OCI-LY1 (cell line): ENCODE results near the gene GSDME.

Experiments
- H2AFZ ChIP-seq: fragments of 200-600 bp; sonication (generic), shearing (Covaris generic); 2 replicates; pipeline ENCODE4 v1.6.0; 2014; ENCODE audit warnings: antibody characterized with exemption, mild to moderate bottlenecking, low read length
- H3F3A ChIP-seq: fragments of 200-600 bp; sonication (generic), shearing (Covaris generic); 2 replicates; pipeline ENCODE4 v1.6.0; 2014; ENCODE audit warnings: mild to moderate bottlenecking, antibody characterized with exemption, low read length, moderate library complexity; ENCODE audit not compliant: insufficient read depth
- H3K27ac ChIP-seq: fragments of 200-600 bp; sonication (generic); 2 replicates; pipeline ENCODE4 v1.5.1; 2014; ENCODE audit warnings: low read length, mixed run types, mild to moderate bottlenecking, low read depth; ENCODE audit not compliant: poor library complexity, severe bottlenecking
- H3K27me3 ChIP-seq: fragments of 200-600 bp; sonication (generic); 2 replicates; pipeline ENCODE4 v1.6.0; 2014; ENCODE audit warnings: antibody characterized with exemption, mild to moderate bottlenecking, low read length, moderate library complexity; ENCODE audit not compliant: insufficient read depth
- H3K36me3 ChIP-seq: fragments of 200-600 bp; sonication (generic); 2 replicates; pipeline ENCODE4 v1.6.1; 2014; ENCODE audit warnings: mild to moderate bottlenecking, antibody characterized with exemption, low read length, moderate library complexity, mixed read lengths; ENCODE audit not compliant: insufficient read depth
- H3K4me1 ChIP-seq: fragments of 200-600 bp; sonication (generic); 2 replicates; pipeline ENCODE4 v1.5.1; 2014; ENCODE audit warnings: mild to moderate bottlenecking, low read length, moderate library complexity; ENCODE audit not compliant: insufficient read depth, severe bottlenecking
- H3K4me2 ChIP-seq: fragments of 200-600 bp; sonication (generic), shearing (Covaris generic); 2 replicates; pipeline ENCODE4 v1.6.1; 2014; ENCODE audit warnings: low read length
- H3K4me3 ChIP-seq: fragments of 200-600 bp; sonication (generic); 2 replicates; pipeline ENCODE4 v1.5.1; 2014; ENCODE audit warnings: low read length, low read depth, mild to moderate bottlenecking, mixed read lengths; ENCODE audit not compliant: poor library complexity, severe bottlenecking
- H3K79me2 ChIP-seq: fragments of 200-600 bp; shearing (Covaris generic); 2 replicates; pipeline ENCODE4 v1.6.1; 2016; ENCODE audit warnings: mixed run types, low read length, mixed read lengths; ENCODE audit not compliant: insufficient read depth
- H3K9ac ChIP-seq: fragments of 200-600 bp; sonication (generic), shearing (Covaris generic); 2 replicates; pipeline ENCODE4 v1.6.1; 2014; ENCODE audit warnings: mild to moderate bottlenecking, low read length, mixed read lengths
- H3K9me2 ChIP-seq: fragments of 200-600 bp; sonication (generic), shearing (Covaris generic); 2 replicates; pipeline ENCODE4 v1.6.1; 2014; ENCODE audit warnings: low read depth, mild to moderate bottlenecking, low read length, mixed read lengths
- H3K9me3 ChIP-seq: fragments of 200-600 bp; shearing (Covaris generic); 2 replicates; pipeline ENCODE4 v1.6.1; 2014; ENCODE audit warnings: low read length, mixed read lengths
- H4K20me1 ChIP-seq: fragments of 200-600 bp; sonication (generic), shearing (Covaris generic); 2 replicates; pipeline ENCODE4 v1.6.0; 2016; ENCODE audit warnings: mild to moderate bottlenecking, low read length; ENCODE audit not compliant: insufficient read depth
- EZH2 ChIP-seq: fragments of 200-600 bp; sonication (generic), shearing (Covaris generic); IDR thresholded peaks from 2 replicates; pipeline ENCODE4 v1.8.0; 2017; ENCODE audit warnings: borderline replicate concordance, mixed run types, mild to moderate bottlenecking, antibody characterized with exemption, low read length, moderate library complexity, mixed read lengths
- TF ChIP-seq, protein P1 (sequence below): fragments of 200-600 bp; sonication (generic), shearing (Covaris generic); IDR thresholded peaks from 2 replicates; pipeline ENCODE4 v1.5.1; 2017; ENCODE audit warnings: mild to moderate bottlenecking, antibody characterized with exemption, low read length, moderate library complexity, mixed read lengths

Gene GSDME

DNA sequence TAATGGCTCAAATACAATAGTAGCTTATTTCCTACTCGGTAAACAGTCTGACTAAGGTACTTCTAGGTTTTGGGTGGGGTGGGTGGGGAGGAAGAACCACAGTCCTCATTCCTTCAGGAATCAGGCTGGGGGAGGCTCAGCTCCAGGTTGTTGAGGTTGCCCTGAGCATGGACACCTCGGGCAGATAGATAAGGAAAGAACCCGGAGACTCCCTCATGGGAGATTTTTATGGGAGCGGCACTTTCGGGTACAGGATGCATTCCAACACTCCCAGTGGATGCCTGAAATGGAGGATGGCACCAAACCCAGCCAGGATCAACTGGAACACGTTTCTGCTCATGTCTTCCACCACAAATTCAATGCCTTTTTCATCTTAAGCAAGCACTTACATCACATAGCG, 5.5 kb upstream of the GSDME start:
- Histone ChIP-seq H3K27me3 (peaks cover 27% of the 10 kb centered on the region), H3K9me2 (no peaks in the 10 kb centered on the region), H3K4me3 (no peak overlapping the region), H3K4me2 (no peak overlapping the region), H3K36me3 (no peaks in the 10 kb centered on the region), H2AFZ (no peak overlapping the region), H3K79me2 (no peaks in the 10 kb centered on the region), H3K9me3 (peaks cover 4% of the 10 kb centered on the region; the same call in 1 of the 2 replicates), H3K9ac (no peak overlapping the region), H3K4me1 (peaks cover 1% of the 10 kb centered on the region), H4K20me1 (no peaks in the 10 kb centered on the region), H3F3A (no peaks in the 10 kb centered on the region), H3K27ac (no peak overlapping the region)
- TF ChIP-seq, protein P1, sequence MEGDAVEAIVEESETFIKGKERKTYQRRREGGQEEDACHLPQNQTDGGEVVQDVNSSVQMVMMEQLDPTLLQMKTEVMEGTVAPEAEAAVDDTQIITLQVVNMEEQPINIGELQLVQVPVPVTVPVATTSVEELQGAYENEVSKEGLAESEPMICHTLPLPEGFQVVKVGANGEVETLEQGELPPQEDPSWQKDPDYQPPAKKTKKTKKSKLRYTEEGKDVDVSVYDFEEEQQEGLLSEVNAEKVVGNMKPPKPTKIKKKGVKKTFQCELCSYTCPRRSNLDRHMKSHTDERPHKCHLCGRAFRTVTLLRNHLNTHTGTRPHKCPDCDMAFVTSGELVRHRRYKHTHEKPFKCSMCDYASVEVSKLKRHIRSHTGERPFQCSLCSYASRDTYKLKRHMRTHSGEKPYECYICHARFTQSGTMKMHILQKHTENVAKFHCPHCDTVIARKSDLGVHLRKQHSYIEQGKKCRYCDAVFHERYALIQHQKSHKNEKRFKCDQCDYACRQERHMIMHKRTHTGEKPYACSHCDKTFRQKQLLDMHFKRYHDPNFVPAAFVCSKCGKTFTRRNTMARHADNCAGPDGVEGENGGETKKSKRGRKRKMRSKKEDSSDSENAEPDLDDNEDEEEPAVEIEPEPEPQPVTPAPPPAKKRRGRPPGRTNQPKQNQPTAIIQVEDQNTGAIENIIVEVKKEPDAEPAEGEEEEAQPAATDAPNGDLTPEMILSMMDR: no peak
- TF ChIP-seq EZH2: no peak

DNA sequence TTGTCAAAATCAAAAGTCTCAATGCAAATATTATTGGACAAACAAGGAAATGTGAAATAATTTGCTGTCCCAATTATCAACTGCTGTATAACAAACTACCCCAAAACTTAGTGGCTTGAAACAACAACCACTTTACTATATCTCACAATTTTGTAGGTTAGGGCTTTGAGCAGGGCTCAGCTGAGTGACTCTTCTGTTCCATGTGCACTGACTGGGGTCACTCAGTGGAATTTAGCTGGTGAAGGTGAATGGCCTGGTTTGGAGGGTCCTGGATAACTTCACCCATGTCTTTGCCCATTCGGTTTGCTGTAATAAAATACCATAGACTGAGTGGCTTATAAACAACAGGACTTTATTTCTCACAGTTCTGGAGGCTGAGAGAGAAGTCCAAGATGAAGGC, 3.7 kb upstream of the GSDME start:
- H3K4me1 ChIP-seq: peaks cover 16% of the 10 kb centered on the region

DNA sequence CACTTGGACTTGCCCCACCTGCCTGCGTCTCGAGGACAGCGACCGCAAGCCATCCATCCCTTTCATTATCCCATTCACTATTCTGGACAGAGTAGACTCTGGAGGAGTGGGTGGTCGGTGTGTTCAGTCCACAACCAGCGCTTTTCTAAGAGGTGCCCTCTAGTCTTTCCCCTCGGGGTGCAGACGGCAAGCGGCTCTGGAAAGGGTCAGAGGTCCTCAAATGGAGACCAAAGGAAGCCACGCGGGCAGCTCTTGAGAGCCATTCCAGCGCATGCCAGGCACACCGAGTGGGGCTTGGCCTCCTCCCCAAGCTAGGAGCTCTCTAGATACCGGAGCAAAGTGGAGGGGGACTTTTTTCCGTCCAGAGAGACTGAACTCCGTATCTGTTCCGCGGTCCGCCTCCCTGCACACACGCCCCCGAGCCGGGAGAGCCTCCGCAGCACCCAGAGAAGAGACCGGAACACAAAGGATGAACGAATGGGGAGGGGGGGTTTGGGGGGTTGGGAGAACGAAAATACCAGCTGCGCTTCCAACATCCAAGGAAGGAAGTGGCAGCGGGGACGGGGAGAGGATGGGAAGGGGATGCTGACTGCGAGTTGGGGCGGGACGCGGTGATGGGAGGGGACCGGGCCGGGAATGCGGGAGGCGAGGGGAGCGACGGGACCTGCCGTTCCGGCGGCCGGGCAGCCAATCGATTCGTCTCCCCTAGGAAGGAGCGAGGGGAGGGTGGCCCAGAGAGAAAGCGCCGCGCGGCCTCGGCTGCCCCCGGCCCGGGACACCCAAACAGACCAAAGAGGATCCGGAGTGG, 515 bp downstream of the GSDME start:
- TF ChIP-seq EZH2: no peak
- TF ChIP-seq, protein P1: no peak
- H3K4me1 ChIP-seq: peaks cover 19% of the 10 kb centered on the region
- peak overlapping the region; percentile 68 for H3K4me3 ChIP-seq
- no peak overlapping the region for H2AFZ ChIP-seq
- no peaks in the 10 kb centered on the region for H3F3A ChIP-seq
- H3K9me2 ChIP-seq: no peaks in the 10 kb centered on the region
- no peaks in the 10 kb centered on the region for H3K36me3 ChIP-seq
- peak overlapping the region; percentile 53; the same call in 1 of the 2 replicates for H3K9ac ChIP-seq
- no peak overlapping the region for H3K27ac ChIP-seq
- peak overlapping the region; percentile 87 for H3K4me2 ChIP-seq
- peaks cover 4% of the 10 kb centered on the region; the same call in 1 of the 2 replicates for H3K9me3 ChIP-seq
- H4K20me1 ChIP-seq: no peaks in the 10 kb centered on the region
- H3K79me2 ChIP-seq: no peaks in the 10 kb centered on the region
- peaks cover 16% of the 10 kb centered on the region for H3K27me3 ChIP-seq

More for the DNA sequence above, 3.7 kb upstream of the GSDME start:
- no peak overlapping the region for H3K4me3 ChIP-seq
- no peak overlapping the region for H3K27ac ChIP-seq
- H3K9ac ChIP-seq: no peak overlapping the region
- no peak overlapping the region for H3K4me2 ChIP-seq
- H3K9me2 ChIP-seq: no peaks in the 10 kb centered on the region
- no peak overlapping the region for H2AFZ ChIP-seq
- no peaks in the 10 kb centered on the region for H3K36me3 ChIP-seq
- H3K27me3 ChIP-seq: peaks cover 27% of the 10 kb centered on the region
- H4K20me1 ChIP-seq: no peaks in the 10 kb centered on the region
- no peaks in the 10 kb centered on the region for H3F3A ChIP-seq
- peaks cover 4% of the 10 kb centered on the region; the same call in 1 of the 2 replicates for H3K9me3 ChIP-seq
- no peak for TF ChIP-seq EZH2
- TF ChIP-seq, protein P1: no peak
- H3K79me2 ChIP-seq: no peaks in the 10 kb centered on the region
